Natural killer cell (primary cell): ENCODE measurements around the gene VSNL1. TPM values are rescaled to one million over a fixed set of nuclear protein-coding genes. Genes with fewer than 3 reads are reported as not detected.

Source experiments
- ATAC-seq, 3 donors: fragments of 150-1000 bp in 2 of 3; fragments of 200-7000 bp in 1 of 3; cut with Tn5 transposase; 1 replicate in 1 of 3; 2 replicates in 2 of 3; pipeline ENCODE4 v1.10.0; 2021; ENCODE audit warnings: mild to moderate bottlenecking in 2 of 3, moderate library complexity in 2 of 3
- DNase-seq, 2 donors: peaks; one replicate each; pipeline versions ENCODE4 v3.0.0 to v3.0.0-alpha.2; 2013 to 2021; ENCODE audit warnings: mixed read lengths in 1 of 2
- H3K27ac ChIP-seq: one replicate; pipeline ENCODE4 v1.5.1; 2013; ENCODE audit warnings: mild to moderate bottlenecking, low read length
- H3K27me3 ChIP-seq: one replicate; pipeline ENCODE4 v1.6.1; 2013; ENCODE audit warnings: low read length; ENCODE audit not compliant: control insufficient read depth, insufficient read depth
- H3K36me3 ChIP-seq: one replicate; pipeline ENCODE4 v1.6.1; 2013; ENCODE audit warnings: low read length; ENCODE audit not compliant: control insufficient read depth, insufficient read depth
- H3K4me1 ChIP-seq: one replicate; pipeline ENCODE4 v1.6.1; 2013; ENCODE audit warnings: low read length; ENCODE audit not compliant: control insufficient read depth, insufficient read depth
- H3K4me3 ChIP-seq: one replicate; pipeline ENCODE4 v1.5.1; 2013; ENCODE audit warnings: low read length
- H3K9me3 ChIP-seq: one replicate; pipeline ENCODE4 v1.6.1; 2013; ENCODE audit warnings: low read length; ENCODE audit not compliant: control insufficient read depth, insufficient read depth
- H3K27ac Mint-ChIP-seq, 2 donors: one replicate each; pipeline ENCODE4 v1.8.0; 2022; ENCODE audit warnings: mild to moderate bottlenecking in 2 of 2, mixed read lengths in 2 of 2, moderate library complexity in 1 of 2
- H3K27me3 Mint-ChIP-seq, 2 donors: one replicate each; pipeline ENCODE4 v1.8.0; 2022; ENCODE audit warnings: low read depth in 2 of 2, mixed read lengths in 2 of 2
- H3K36me3 Mint-ChIP-seq: one replicate; pipeline ENCODE4 v1.8.0; 2022; ENCODE audit warnings: mixed read lengths
- H3K4me1 Mint-ChIP-seq, 2 donors: one replicate each; pipeline ENCODE4 v1.8.0; 2022; ENCODE audit warnings: mixed read lengths in 2 of 2
- H3K4me3 Mint-ChIP-seq: one replicate; pipeline ENCODE4 v1.8.0; 2022; ENCODE audit warnings: mild to moderate bottlenecking, moderate library complexity, mixed read lengths
- H3K9me3 Mint-ChIP-seq, 2 donors: one replicate each; pipeline ENCODE4 v1.8.0; 2022; ENCODE audit warnings: mixed read lengths in 2 of 2
- whole genome bisulfite sequencing: methylation state at CpG from one replicate; pipeline ENCODE4 v1.1.7; 2013; ENCODE audit warnings: missing lambda C conversion rate; ENCODE audit not compliant: insufficient coverage; 5-methylcytosine and 5-hydroxymethylcytosine counted together
- intact Hi-C: fragments of 100-400 bp; cut with micrococcal nuclease; formaldehyde crosslinking; loops from one replicate; pipeline ENCODE4 v1.14.2; 2022
- total RNA-seq, 4 donors: library from RNA; stranded (reverse); fragments of 120-200 nt in 1 of 4; gene quantifications; one replicate each; pipeline versions ENCODE4 v1.2.3 to v1.2.4, GENCODE V29; 2013 to 2022
- TF ChIP-seq, protein P1 (sequence below): fragments of 200-600 bp; IDR thresholded peaks from one replicate; pipeline ENCODE4 v1.8.0; 2022; ENCODE audit warnings: antibody characterized with exemption

VSNL1 gene
- total RNA-seq, 3 donors from 2014 or later (not counting 1 experiment from before 2014, with no cell fraction given) = not detected

DNA sequence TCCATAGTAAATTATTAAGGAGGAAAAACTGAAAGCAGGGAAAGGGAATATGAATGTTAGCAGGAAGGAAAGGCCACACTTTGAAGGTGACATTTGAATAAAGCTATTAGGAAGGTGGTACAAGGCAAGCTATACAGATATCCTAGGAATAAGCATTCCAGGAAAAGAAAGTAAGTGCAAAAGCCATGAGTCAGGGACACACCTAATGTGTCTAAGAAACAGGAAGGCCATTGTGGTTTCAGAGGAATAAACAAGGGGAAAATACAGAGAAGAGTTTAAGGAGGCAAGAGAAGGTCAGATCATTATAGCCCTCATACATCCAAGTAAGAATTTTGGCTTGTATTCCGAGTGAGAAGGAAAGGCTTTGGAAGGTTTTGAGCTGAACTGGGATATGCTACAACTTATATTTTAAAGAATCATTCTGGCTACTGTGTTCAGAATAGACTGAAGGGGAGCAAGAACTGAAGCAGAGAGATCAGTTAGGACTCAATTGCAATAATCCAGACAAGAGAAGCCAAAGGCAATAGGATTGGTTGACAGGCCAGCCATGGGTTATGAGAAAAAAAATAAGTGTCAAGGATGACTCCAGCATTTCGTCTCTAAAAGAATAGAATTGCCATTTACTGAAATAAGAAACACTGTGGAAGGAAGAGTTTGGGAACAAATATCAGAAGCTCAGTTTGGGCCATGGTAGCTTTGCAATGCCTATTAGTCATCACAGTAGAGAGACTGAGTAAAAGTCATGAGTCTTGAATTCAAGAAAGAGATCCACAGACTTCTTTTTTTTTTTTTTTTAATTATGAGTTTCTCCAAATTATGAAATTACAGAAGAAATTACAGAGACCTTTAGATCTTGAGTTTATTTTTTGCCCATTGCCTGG is 33.5 kb upstream of the VSNL1 start:
- intact Hi-C loops = no loop called here
- 87% methylated on average over 1 of the region's 2 CpGs for WGBS
- H3K27me3 Mint-ChIP-seq = no peaks in the 10 kb centered on the region

DNA sequence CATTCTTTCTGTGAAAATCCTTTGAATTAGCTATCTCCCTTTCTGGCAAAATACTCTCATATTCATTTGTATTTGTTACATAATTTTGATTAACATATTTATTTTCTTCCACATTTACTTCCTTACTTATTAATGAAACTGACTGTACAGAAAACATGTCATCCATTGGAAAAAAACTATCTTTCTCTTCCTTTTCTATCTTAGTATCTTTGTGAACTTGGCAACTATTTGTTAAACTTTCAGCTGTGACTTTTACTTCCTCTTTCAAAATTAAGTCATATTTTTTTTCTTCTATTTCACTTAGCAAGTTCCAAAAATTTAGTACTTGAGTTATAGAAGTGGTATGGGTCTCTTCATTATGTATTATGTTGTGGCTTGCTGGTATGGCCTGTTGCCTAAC is 24.8 kb upstream of the VSNL1 start:
- Histone ChIP-seq H3K4me3 (no peak overlapping the region), H3K27me3 (peaks cover 9% of the 10 kb centered on the region), H3K4me1 (no peaks in the 10 kb centered on the region), H3K36me3 (no peaks in the 10 kb centered on the region), H3K9me3 (peaks cover 5% of the 10 kb centered on the region), H3K27ac (no peak overlapping the region)
- TF ChIP-seq, protein P1, sequence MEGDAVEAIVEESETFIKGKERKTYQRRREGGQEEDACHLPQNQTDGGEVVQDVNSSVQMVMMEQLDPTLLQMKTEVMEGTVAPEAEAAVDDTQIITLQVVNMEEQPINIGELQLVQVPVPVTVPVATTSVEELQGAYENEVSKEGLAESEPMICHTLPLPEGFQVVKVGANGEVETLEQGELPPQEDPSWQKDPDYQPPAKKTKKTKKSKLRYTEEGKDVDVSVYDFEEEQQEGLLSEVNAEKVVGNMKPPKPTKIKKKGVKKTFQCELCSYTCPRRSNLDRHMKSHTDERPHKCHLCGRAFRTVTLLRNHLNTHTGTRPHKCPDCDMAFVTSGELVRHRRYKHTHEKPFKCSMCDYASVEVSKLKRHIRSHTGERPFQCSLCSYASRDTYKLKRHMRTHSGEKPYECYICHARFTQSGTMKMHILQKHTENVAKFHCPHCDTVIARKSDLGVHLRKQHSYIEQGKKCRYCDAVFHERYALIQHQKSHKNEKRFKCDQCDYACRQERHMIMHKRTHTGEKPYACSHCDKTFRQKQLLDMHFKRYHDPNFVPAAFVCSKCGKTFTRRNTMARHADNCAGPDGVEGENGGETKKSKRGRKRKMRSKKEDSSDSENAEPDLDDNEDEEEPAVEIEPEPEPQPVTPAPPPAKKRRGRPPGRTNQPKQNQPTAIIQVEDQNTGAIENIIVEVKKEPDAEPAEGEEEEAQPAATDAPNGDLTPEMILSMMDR = no peak
- no peaks in the 10 kb centered on the region for H3K36me3 Mint-ChIP-seq
- H3K4me3 Mint-ChIP-seq = no peak overlapping the region
- intact Hi-C loops = no loop called here
- H3K9me3 Mint-ChIP-seq = peaks cover under 1 to 7% of the 10 kb centered on the region in 2 donors
- H3K27me3 Mint-ChIP-seq = peaks cover 0 to 5% of the 10 kb centered on the region in 2 donors
- no peaks in the 10 kb centered on the region for H3K4me1 Mint-ChIP-seq
- H3K27ac Mint-ChIP-seq = no peak overlapping the region
- no peak for DNase-seq
- ATAC-seq = no peak

More for the DNA sequence above, 33.5 kb upstream of the VSNL1 start:
- Histone ChIP-seq H3K27ac (no peak overlapping the region), H3K4me3 (no peak overlapping the region), H3K27me3 (no peaks in the 10 kb centered on the region), H3K9me3 (no peaks in the 10 kb centered on the region), H3K4me1 (no peaks in the 10 kb centered on the region), H3K36me3 (no peaks in the 10 kb centered on the region)
- Mint-ChIP-seq H3K9me3 (peaks cover 8 to 9% of the 10 kb centered on the region in 2 donors), H3K4me1 (no peaks in the 10 kb centered on the region), H3K27ac (no peak overlapping the region), H3K36me3 (no peaks in the 10 kb centered on the region), H3K4me3 (no peak overlapping the region)
- TF ChIP-seq, protein P1 = no peak
- no peak for DNase-seq
- ATAC-seq = no peak

GRCh38 chr2:17517481-17518211 is 22.9 kb upstream of the VSNL1 start:
- no peak overlapping the region for H3K27ac ChIP-seq
- no peak for DNase-seq
- peaks cover 3 to 7% of the 10 kb centered on the region in 2 donors for H3K9me3 Mint-ChIP-seq
- H3K27ac Mint-ChIP-seq = no peak overlapping the region
- no peak for ATAC-seq
- H3K36me3 Mint-ChIP-seq = no peaks in the 10 kb centered on the region
- no peaks in the 10 kb centered on the region for H3K36me3 ChIP-seq
- no peaks in the 10 kb centered on the region for H3K4me1 ChIP-seq
- peaks cover 0 to 5% of the 10 kb centered on the region in 2 donors for H3K27me3 Mint-ChIP-seq
- H3K4me1 Mint-ChIP-seq = no peaks in the 10 kb centered on the region
- TF ChIP-seq, protein P1 = no peak
- H3K27me3 ChIP-seq = peaks cover 9% of the 10 kb centered on the region
- H3K4me3 Mint-ChIP-seq = no peak overlapping the region
- H3K4me3 ChIP-seq = no peak overlapping the region
- intact Hi-C loops = no loop called here
- 47% methylated on average over 8 of the region's 8 CpGs for WGBS
- peaks cover 5% of the 10 kb centered on the region for H3K9me3 ChIP-seq
